GM12875 (cell line): Measurements from ENCODE around the gene DNASE1L2.

Experiments used
- H3K4me3 ChIP-seq: one replicate; pipeline ENCODE4 v1.5.1; 2011; ENCODE audit warnings: low read depth, low read length, control low read depth
- TF ChIP-seq, protein P1 (sequence below): IDR thresholded peaks from 2 replicates; pipeline ENCODE4 v1.5.1; 2011; ENCODE audit warnings: low read depth, mild to moderate bottlenecking, control low read depth, inconsistent platforms, low read length, moderate library complexity, borderline replicate concordance; ENCODE audit not compliant: insufficient read depth

Gene DNASE1L2

DNA sequence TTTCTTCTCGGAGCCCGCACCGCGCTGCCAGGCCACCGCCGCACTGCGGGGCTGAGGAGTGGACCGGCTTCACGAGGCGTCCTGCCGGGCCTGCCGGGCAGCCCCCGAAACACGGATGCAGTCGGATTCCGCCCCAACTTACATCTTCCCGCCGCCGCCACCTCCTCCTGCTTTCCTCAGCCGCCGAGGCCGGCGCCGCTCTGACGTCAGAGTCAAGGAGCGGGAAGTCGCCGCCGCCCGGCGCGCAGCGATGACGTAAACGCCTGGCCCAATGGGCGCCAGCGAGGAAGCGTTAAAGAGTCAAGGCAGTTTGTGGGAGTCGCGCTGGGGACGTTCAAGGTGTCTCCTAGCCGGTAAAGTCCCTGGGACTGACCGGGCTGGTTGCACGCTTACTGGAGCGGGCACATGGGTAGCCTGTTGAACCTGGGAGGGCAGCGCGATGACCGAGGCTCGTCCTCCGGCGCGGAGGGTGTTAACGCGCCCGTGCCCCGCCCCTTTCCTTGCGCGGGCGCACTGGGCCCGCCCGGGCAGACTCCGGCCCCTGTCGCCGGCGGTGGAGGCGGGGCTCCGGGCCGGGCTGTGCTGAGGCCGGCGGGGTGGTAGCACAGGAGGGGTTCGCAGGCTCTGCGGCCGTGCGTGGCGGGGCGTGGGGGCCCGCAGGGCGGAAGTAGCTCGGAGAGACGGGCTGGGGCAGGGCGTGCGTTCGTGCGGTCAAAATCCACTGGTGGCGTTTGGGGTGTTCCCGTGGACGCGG is 31.8 kb downstream of the DNASE1L2 start, which contains the start of gene RNPS1:
Gene RNPS1, minus strand, starts transcription at position 214 of the 754 bp plus-strand sequence. CDS start 3,483 bp downstream, outside the sequence.
- TF ChIP-seq, protein P1, sequence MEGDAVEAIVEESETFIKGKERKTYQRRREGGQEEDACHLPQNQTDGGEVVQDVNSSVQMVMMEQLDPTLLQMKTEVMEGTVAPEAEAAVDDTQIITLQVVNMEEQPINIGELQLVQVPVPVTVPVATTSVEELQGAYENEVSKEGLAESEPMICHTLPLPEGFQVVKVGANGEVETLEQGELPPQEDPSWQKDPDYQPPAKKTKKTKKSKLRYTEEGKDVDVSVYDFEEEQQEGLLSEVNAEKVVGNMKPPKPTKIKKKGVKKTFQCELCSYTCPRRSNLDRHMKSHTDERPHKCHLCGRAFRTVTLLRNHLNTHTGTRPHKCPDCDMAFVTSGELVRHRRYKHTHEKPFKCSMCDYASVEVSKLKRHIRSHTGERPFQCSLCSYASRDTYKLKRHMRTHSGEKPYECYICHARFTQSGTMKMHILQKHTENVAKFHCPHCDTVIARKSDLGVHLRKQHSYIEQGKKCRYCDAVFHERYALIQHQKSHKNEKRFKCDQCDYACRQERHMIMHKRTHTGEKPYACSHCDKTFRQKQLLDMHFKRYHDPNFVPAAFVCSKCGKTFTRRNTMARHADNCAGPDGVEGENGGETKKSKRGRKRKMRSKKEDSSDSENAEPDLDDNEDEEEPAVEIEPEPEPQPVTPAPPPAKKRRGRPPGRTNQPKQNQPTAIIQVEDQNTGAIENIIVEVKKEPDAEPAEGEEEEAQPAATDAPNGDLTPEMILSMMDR: no peak

DNA sequence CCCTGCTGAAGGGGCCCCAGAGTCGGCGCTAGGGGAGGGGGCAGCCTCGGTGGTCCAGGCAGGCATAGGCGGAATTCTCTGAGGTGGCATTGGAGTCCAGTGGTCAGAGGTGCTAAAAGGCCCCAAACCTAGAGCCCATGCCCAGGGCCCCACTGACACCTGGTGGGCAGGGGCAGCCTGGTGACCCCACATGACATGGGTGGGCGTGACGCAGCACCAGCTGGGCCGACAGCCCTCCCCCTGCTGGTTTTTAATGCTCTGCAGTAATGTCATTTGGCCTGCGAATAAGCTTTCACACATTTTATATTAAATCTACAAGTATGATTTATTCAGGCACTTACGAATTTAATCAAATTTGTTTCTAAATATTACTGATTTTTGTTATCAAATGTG is 33.8 kb downstream of the DNASE1L2 start:
- TF ChIP-seq, protein P1: no peak
- no peak overlapping the region for H3K4me3 ChIP-seq

More for the DNA sequence above, 31.8 kb downstream of the DNASE1L2 start, which contains the start of gene RNPS1:
- peak within 1 kb of the TSS; percentile 90 for H3K4me3 ChIP-seq

DNA sequence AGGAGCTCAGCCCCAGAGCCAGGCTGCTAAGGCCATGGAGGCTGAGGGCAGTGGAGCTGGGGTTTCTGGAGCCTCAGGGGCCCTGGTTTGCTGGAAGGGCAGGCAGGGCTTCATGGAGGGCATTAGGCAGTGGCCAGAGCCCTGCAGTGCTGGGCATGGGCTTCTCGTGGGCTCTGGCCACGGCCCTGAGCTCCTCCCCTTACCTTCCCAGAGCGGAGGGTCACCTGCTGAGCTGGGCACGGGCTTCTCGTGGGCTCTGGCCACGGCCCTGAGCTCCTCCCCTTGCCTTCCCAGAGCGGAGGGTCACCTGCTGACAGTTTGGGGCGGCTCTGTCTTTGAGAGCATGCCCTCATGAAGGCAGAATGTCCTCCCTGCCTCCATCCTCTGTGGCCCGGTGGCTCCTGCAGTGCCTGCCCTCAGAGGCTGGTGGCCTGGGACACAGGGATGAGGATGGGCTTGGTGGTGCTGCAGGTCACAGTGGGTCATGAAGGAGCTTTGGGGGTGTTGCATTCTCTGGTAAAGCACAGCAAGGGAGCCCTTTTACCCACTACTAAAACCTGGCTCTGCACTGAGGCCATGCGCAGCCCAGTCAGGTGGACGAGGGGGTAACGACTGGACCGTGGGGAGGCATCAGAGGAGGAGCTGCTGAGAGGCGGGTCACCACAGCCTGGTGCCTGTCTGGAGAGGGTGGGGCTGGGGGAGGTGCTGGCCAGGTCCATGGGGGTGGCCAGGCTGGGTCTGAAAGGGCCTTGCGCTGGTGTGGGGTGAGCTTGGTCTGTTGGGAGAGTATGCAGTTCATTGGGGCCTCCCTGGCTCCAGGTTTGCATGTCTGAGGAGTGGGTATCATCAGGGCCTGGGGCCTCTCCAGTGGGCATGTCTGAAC is 34.6 kb downstream of the DNASE1L2 start:
- TF ChIP-seq, protein P1: no peak
- H3K4me3 ChIP-seq: no peak overlapping the region

DNA sequence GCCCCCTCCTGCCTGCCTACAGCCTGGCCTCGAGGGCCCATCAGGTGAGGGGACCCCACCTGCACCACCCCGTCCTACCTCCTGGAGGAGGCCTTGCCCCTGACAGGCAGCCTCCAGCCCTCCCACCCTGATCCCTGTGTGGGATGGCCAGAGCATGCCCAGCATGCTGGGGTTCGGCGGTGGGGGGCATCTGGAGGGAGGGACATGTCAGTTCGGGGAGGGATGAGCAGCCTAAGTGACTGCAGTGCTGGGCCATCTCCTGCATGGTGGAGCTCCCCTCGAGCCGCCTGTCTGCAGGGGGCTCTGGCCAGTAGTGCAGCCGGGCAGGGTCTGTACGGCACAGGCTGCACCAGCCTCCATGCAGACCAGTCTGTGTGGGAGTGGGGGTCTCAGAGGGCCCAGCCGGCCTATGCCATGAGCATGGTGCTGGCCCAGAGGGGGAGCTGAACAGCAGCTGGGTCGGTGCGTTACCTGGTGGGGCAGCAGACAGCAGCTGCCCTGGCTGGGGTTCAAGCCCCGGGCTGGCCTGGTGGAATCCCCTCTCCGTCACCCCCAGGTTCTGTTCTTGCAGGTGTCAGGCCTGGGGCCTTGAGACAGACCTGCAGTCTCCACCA is 35.7 kb downstream of the DNASE1L2 start:
- TF ChIP-seq, protein P1: no peak
- H3K4me3 ChIP-seq: no peak overlapping the region

DNA sequence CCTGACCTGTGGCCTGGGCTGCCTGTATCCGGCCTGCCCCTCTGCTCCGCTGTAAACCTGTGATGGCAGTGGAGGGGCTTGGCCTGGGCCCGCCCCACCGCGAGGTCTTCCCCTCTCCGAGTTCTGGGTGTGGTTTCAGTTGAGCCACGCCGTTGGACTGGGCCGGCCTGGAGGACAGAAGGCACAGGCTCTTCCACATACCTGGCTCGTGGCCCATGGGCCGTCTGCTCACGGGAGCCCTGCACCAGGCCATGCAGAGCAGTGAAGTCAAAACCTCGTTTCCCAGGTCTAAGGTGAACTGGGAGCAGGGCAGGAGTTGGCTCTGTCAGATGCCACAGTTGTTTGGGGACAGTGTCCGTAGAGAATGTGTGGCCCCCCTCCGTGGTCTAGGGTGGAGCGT is 37.2 kb downstream of the DNASE1L2 start:
- TF ChIP-seq, protein P1: no peak
- H3K4me3 ChIP-seq: no peak overlapping the region

DNA sequence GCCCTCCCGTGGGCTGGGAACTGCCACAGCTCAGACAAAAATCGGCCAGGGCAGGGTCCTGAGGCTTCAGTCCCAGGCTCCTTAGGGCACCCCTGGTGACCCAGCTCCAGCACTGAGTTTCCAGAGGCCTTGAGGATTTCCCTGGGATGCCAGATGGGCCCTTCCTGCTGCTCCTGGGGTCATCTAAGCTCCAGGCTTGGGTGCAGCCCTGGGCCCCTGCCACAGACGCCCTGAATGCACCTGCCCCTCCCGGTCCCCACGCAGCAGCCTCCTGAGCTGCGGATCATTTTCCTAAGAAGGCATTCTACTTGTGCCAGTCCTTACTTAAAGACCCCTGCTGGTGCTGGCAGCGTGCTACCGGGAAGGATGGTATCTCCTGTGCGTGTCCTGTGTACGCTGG is 37.7 kb downstream of the DNASE1L2 start:
- no peak overlapping the region for H3K4me3 ChIP-seq
- TF ChIP-seq, protein P1: no peak
